ENCODE data around the gene COG5. TPM values are rescaled to one million over a fixed set of nuclear protein-coding genes. Genes with fewer than 3 reads are reported as not detected.

The COG5 gene
- total and polyA plus RNA-seq, 2 experiments from 2014 or later = 15.8 to 53.5 TPM

DNA sequence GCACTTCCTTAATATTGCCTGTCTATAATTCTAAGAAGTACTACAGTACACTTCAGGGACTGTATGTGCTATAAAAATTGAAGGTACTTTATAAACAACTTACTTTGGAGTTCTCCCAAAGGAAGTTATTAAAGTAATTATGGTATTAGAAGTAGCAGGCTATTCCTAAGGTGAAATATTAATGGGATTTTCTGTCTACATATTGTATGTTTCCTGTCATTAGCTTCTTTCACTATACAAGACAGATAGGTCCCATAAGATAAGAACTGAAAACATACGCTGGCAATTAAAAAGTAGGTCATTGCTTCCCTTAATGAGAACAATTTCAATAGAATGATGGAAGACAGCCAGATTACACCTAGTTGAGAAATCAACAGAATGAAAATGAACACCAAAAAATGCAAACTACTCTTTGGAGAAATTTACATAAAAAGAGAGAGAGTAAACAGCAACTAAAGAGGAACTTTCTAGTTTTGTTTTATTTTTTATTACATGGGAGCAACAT, 248.0 kb downstream of the COG5 start:
- Histone ChIP-seq H3K4me2 (no peak overlapping the region), H3K9me3 (ENCODE audit: low read depth) (no peaks in the 10 kb centered on the region)

DNA sequence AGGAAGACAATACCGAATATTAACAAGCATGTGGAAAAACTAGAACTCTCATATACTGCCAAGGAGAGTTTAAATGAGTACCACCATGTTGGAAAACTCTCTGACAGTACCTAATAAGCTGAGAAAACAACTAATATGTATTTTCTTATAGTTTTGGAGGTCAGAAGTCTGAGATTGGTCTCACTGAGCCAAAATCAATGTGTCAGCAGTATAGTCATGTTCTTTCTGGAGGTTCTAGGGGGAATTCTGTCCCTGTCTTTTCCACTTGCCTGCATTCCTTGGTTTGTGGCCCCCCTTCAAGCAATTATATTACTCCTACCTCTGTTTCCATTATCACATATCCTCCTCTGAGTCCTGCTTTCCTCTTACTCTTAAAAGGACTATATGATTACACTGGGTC, 250.4 kb downstream of the COG5 start:
- Histone ChIP-seq H3K27me3 (no peaks in the 10 kb centered on the region), H3K9me3 (ENCODE audit: low read depth) (no peaks in the 10 kb centered on the region), H3K4me3 (no peak overlapping the region), H3K9me2 (replicated peaks; ENCODE audit: insufficient read depth) (no peaks in the 10 kb centered on the region), H3K27ac (no peak overlapping the region), H3K79me2 (no peaks in the 10 kb centered on the region), H3K4me2 (no peak overlapping the region), H2AFZ (no peak overlapping the region), H4K20me1 (ENCODE audit: insufficient read depth, poor library complexity, severe bottlenecking) (no peaks in the 10 kb centered on the region), H3K4me1 (ENCODE audit: insufficient read depth) (no peaks in the 10 kb centered on the region), H3K36me3 (replicated peaks; ENCODE audit: insufficient read depth, low read depth) (no peaks in the 10 kb centered on the region)
- TF ChIP-seq EZH2phosphoT487 (IDR thresholded peaks at IDR 0.05; ENCODE audit: low read depth, severe bottlenecking, unreplicated experiment) = no peak
- TF ChIP-seq EZH2 (IDR thresholded peaks at IDR 0.05; ENCODE audit: borderline replicate concordance) = no peak
- TF ChIP-seq, protein P1, sequence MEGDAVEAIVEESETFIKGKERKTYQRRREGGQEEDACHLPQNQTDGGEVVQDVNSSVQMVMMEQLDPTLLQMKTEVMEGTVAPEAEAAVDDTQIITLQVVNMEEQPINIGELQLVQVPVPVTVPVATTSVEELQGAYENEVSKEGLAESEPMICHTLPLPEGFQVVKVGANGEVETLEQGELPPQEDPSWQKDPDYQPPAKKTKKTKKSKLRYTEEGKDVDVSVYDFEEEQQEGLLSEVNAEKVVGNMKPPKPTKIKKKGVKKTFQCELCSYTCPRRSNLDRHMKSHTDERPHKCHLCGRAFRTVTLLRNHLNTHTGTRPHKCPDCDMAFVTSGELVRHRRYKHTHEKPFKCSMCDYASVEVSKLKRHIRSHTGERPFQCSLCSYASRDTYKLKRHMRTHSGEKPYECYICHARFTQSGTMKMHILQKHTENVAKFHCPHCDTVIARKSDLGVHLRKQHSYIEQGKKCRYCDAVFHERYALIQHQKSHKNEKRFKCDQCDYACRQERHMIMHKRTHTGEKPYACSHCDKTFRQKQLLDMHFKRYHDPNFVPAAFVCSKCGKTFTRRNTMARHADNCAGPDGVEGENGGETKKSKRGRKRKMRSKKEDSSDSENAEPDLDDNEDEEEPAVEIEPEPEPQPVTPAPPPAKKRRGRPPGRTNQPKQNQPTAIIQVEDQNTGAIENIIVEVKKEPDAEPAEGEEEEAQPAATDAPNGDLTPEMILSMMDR (IDR thresholded peaks at IDR 0.05; ENCODE audit: poor library complexity) = no peak
- 90% methylated on average over 1 of the region's 1 CpG for WGBS (ENCODE audit: low lambda C conversion rate, missing lambda C conversion rate)
- DNase-seq (ENCODE audit: low spot score) = no peak

More for the DNA sequence above, 248.0 kb downstream of the COG5 start:
- H3K4me1 ChIP-seq (ENCODE audit: insufficient read depth) = no peaks in the 10 kb centered on the region
- TF ChIP-seq, protein P1 (IDR thresholded peaks at IDR 0.05; ENCODE audit: poor library complexity) = no peak
- TF ChIP-seq EZH2phosphoT487 (IDR thresholded peaks at IDR 0.05; ENCODE audit: low read depth, severe bottlenecking, unreplicated experiment) = no peak
- TF ChIP-seq EZH2 (IDR thresholded peaks at IDR 0.05; ENCODE audit: borderline replicate concordance) = no peak
- WGBS (ENCODE audit: low lambda C conversion rate, missing lambda C conversion rate) = 63% methylated on average over 1 of the region's 1 CpG
- no peaks in the 10 kb centered on the region for H3K27me3 ChIP-seq
- no peak overlapping the region for H3K4me3 ChIP-seq
- H4K20me1 ChIP-seq (ENCODE audit: insufficient read depth, poor library complexity, severe bottlenecking) = no peaks in the 10 kb centered on the region
- H3K27ac ChIP-seq = no peak overlapping the region
- H2AFZ ChIP-seq = no peak overlapping the region
- H3K9me2 ChIP-seq (replicated peaks; ENCODE audit: insufficient read depth) = no peaks in the 10 kb centered on the region
- no peak for DNase-seq (ENCODE audit: low spot score)
- H3K79me2 ChIP-seq = no peaks in the 10 kb centered on the region
- no peaks in the 10 kb centered on the region for H3K36me3 ChIP-seq (replicated peaks; ENCODE audit: insufficient read depth, low read depth)

DNA sequence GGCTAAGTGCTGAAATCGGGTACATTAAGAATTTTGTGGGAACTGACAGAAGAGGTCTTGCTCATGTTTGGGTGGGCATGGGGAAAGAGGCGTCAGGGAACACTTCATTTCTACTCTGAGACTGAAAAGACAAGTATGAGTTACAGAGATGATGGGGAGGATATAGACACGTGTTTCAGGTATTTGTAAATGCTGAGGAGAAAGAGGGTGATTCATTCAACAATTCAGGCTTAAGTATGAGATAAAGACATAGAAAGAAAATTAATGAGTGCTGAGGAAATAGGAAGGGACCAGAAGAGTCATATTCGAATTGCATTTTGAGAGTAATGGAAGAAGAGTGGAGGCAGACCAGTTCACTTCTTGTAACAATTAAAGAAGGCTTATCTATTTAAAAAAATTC, 251.3 kb downstream of the COG5 start:
- TF ChIP-seq, protein P1 (IDR thresholded peaks at IDR 0.05; ENCODE audit: poor library complexity) = no peak
- no peak for TF ChIP-seq EZH2 (IDR thresholded peaks at IDR 0.05; ENCODE audit: borderline replicate concordance)
- TF ChIP-seq EZH2phosphoT487 (IDR thresholded peaks at IDR 0.05; ENCODE audit: low read depth, severe bottlenecking, unreplicated experiment) = no peak
- no peaks in the 10 kb centered on the region for H3K9me2 ChIP-seq (replicated peaks; ENCODE audit: insufficient read depth)
- H3K4me2 ChIP-seq = no peak overlapping the region
- H3K4me1 ChIP-seq (ENCODE audit: insufficient read depth) = no peaks in the 10 kb centered on the region
- no peaks in the 10 kb centered on the region for H4K20me1 ChIP-seq (ENCODE audit: insufficient read depth, poor library complexity, severe bottlenecking)
- no peak overlapping the region for H3K4me3 ChIP-seq
- H2AFZ ChIP-seq = no peak overlapping the region
- H3K27me3 ChIP-seq = no peaks in the 10 kb centered on the region
- no peaks in the 10 kb centered on the region for H3K79me2 ChIP-seq
- no peak for DNase-seq (ENCODE audit: low spot score)
- H3K36me3 ChIP-seq (replicated peaks; ENCODE audit: insufficient read depth, low read depth) = no peaks in the 10 kb centered on the region
- 75% methylated on average over 4 of the region's 4 CpGs for WGBS (ENCODE audit: low lambda C conversion rate, missing lambda C conversion rate)
- H3K9me3 ChIP-seq (ENCODE audit: low read depth) = no peaks in the 10 kb centered on the region
- H3K27ac ChIP-seq = no peak overlapping the region
